Panc1 (cell line): ENCODE data around the gene NOXO1. TPM values are rescaled to one million over a fixed set of nuclear protein-coding genes. Genes with fewer than 3 reads are reported as not detected.
A peak's percentile ranks its signal among the peaks of the same experiment; 100 is the strongest.

Experiments used
- ATAC-seq: fragments of 200-7000 bp; cut with Tn5 transposase; 2 replicates; pipeline ENCODE4 v1.9.1; 2020; ENCODE audit warnings: mild to moderate bottlenecking, moderate library complexity
- BruUV-seq: library from RNA; stranded (reverse); fragments of 400-500 nt; replicated peaks from 2 replicates; lab custom pipeline; 2021; lab: Mats Ljungman, UMichigan
- CTCF ChIA-PET: fragments of 300-600 bp; sonication (Branson Sonifier 250); formaldehyde crosslinking; loops from one replicate; lab custom pipeline; 2022; ENCODE audit warnings: antibody characterized with exemption; lab: Charles Lee
- POLR2A ChIA-PET: fragments of 300-600 bp; sonication (Branson Sonifier 250); formaldehyde crosslinking; loops from one replicate; lab custom pipeline; 2022; ENCODE audit warnings: antibody characterized with exemption; lab: Charles Lee
- DNase-seq: peaks from one replicate; pipeline ENCODE4 v3.0.0-alpha.2; 2010; ENCODE audit warnings: low read depth, low spot score
- H3K27ac ChIP-seq: 2 replicates; pipeline ENCODE4 v1.5.1; 2011; ENCODE audit warnings: mild to moderate bottlenecking, low read length, inconsistent platforms
- H3K27me3 ChIP-seq: fragments of 200-500 bp; sonication (Bioruptor generic); 2 replicates; pipeline ENCODE4 v1.6.0; 2014; ENCODE audit warnings: low read length, inconsistent platforms; ENCODE audit not compliant: control insufficient read depth, insufficient read depth
- H3K36me3 ChIP-seq: fragments of 200-500 bp; sonication (Bioruptor generic); 2 replicates; pipeline ENCODE4 v1.5.1; 2014; ENCODE audit warnings: inconsistent platforms, mild to moderate bottlenecking, low read length, moderate library complexity; ENCODE audit not compliant: control insufficient read depth, insufficient read depth
- H3K4me1 ChIP-seq: 2 replicates; pipeline ENCODE4 v1.5.1; 2011; ENCODE audit warnings: inconsistent platforms, mild to moderate bottlenecking, low read length, moderate library complexity; ENCODE audit not compliant: control insufficient read depth, insufficient read depth
- H3K4me3 ChIP-seq, 2 experiments: 2 replicates each; pipeline ENCODE4 v1.5.1; 2011 to 2012; ENCODE audit warnings: low read depth in 2 of 2, low read length in 2 of 2, mild to moderate bottlenecking in 2 of 2, inconsistent platforms in 1 of 2, moderate library complexity in 1 of 2
- H3K9me3 ChIP-seq: fragments of 200-500 bp; sonication (Bioruptor generic); 2 replicates; pipeline ENCODE4 v1.5.1; 2014; ENCODE audit warnings: low read depth, mild to moderate bottlenecking, inconsistent platforms, low read length, moderate library complexity; ENCODE audit not compliant: control insufficient read depth, insufficient read depth
- POLR2AphosphoS5 ChIP-seq: IDR thresholded peaks from 2 replicates; pipeline ENCODE4 v1.6.1; 2012; ENCODE audit warnings: mild to moderate bottlenecking, low read depth, low read length, moderate library complexity
- REST ChIP-seq, 2 experiments: IDR thresholded peaks; 2 replicates each; pipeline ENCODE4 v1.6.1; 2011 to 2012; ENCODE audit warnings: low read depth in 2 of 2, control low read depth in 1 of 2, low read length in 1 of 2, mild to moderate bottlenecking in 1 of 2, moderate library complexity in 1 of 2; ENCODE audit not compliant: insufficient read depth in 1 of 2
- SIN3A ChIP-seq: IDR thresholded peaks from 2 replicates; pipeline ENCODE4 v1.6.1; 2012; ENCODE audit warnings: low read depth, mild to moderate bottlenecking, low read length, moderate library complexity, borderline replicate concordance; ENCODE audit not compliant: insufficient read depth
- TCF7L2 ChIP-seq: IDR thresholded peaks from 2 replicates; pipeline ENCODE4 v1.6.1; 2011; ENCODE audit warnings: mild to moderate bottlenecking, low read depth, low read length, inconsistent platforms
- in situ Hi-C: cut with HindIII; loops from 2 replicates; pipeline ENCODE4 v1.10.0; 2016; ENCODE audit warnings: low sequenced_read_pairs, low pct_unique_long_range_greater_than_20kb
- intact Hi-C: fragments of 100-400 bp; cut with micrococcal nuclease; formaldehyde crosslinking; loops from one replicate; pipeline ENCODE4 v1.10.0; 2022; ENCODE audit not compliant: unreplicated experiment
- total RNA-seq: library from RNA; stranded (reverse); gene quantifications from one replicate; pipeline ENCODE4 v1.2.1, GENCODE V29; 2021; ENCODE audit not compliant: unreplicated experiment
- TF ChIP-seq, protein P1 (sequence below): fragments of 450-650 bp; IDR thresholded peaks from 2 replicates; pipeline ENCODE4 v1.5.1; 2017; ENCODE audit warnings: mild to moderate bottlenecking

NOXO1 gene
- total RNA-seq, 1 experiment from 2014 or later = 4.0 TPM

- peaks cover 11% of the 10 kb centered on the region for H3K4me1 ChIP-seq
- H3K27me3 ChIP-seq = no peaks in the 10 kb centered on the region
- ChIA-PET CTCF (interaction anchor here (0.6 to 0.7 kb wide), 2 partner anchors 599 to 1231 kb away, joined by 4 to 8 read pairs; no protein-coding TSS in a partner anchor), POLR2A (interaction anchor here (0.5 kb wide), 1 partner anchor 69 kb away, joined by 3 read pairs; no protein-coding TSS in a partner anchor)
- peak overlapping the region; percentile 70; the same call in 1 of the 2 replicates for H3K27ac ChIP-seq
- no peak for TF ChIP-seq POLR2AphosphoS5
- no peak for TF ChIP-seq REST (IDR thresholded peaks at IDR 0.05; ENCODE audit: insufficient read depth in 1 of 2, low read depth in 2 of 2, low read length in 1 of 2)
- TF ChIP-seq TCF7L2 = no peak
- no peak for TF ChIP-seq SIN3A
- TF ChIP-seq, protein P1, sequence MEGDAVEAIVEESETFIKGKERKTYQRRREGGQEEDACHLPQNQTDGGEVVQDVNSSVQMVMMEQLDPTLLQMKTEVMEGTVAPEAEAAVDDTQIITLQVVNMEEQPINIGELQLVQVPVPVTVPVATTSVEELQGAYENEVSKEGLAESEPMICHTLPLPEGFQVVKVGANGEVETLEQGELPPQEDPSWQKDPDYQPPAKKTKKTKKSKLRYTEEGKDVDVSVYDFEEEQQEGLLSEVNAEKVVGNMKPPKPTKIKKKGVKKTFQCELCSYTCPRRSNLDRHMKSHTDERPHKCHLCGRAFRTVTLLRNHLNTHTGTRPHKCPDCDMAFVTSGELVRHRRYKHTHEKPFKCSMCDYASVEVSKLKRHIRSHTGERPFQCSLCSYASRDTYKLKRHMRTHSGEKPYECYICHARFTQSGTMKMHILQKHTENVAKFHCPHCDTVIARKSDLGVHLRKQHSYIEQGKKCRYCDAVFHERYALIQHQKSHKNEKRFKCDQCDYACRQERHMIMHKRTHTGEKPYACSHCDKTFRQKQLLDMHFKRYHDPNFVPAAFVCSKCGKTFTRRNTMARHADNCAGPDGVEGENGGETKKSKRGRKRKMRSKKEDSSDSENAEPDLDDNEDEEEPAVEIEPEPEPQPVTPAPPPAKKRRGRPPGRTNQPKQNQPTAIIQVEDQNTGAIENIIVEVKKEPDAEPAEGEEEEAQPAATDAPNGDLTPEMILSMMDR = peak; percentile 74; the same call in 1 of the 2 replicates
- no peak for DNase-seq
- peak overlapping the region; percentile 60 to 78; a peak in 3 of 4 replicates for H3K4me3 ChIP-seq
- in situ Hi-C loops = no loop called here
- ATAC-seq = no peak
- no TSS peak for BruUV-seq
- no peaks in the 10 kb centered on the region; the same call in 1 of the 2 replicates for H3K36me3 ChIP-seq
- intact Hi-C loops = no loop called here
- H3K9me3 ChIP-seq = no peaks in the 10 kb centered on the region
Observed at GRCh38 chr16:1941162-1942046, 39.9 kb downstream of the NOXO1 start.

DNA sequence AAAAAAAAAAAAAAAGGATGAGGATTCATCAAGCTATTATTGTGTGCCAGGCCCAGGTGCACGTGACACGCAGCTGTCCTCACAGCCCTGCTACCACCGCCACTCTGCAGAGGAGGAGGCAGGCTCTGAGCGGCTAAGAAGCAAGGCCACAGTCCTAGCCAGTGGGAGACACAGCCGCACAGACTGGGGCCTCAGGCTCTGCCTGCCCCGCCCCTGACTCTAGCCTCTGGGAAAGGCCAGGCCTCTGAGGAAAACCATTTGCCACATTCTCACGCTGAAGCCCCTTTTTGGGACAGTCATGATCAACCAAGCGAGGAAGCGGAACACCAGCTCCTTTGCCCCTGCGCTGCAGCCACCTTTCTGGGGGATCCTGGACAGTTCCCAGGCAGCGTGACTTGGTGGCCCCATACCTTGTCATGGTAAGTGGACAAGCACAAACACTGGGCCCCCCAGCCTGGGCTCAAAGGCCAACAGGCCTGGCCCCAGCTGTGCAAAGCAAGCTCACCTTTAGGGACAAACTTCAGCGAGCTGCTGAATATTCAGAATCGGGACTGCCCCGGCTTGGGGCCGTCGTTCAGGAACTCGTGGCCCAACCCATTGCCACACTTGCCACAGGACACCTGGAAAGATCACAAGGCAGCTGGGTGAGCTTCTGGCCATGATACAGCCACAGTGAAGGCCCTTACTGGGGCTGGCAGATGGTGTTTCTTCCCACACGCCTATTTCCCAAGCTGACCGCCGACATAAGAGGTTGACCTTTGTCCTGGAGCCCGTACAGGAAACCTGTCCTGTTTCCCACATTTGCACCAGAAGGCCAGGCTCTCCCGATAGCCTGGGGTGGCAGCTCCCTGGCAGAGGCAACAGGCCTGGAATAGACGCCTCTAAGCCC is 40.8 kb downstream of the NOXO1 start:
- Histone ChIP-seq H3K36me3 (no peaks in the 10 kb centered on the region; the same call in 1 of the 2 replicates), H3K4me1 (peaks cover 11% of the 10 kb centered on the region), H3K9me3 (no peaks in the 10 kb centered on the region), H3K4me3 (no peak overlapping the region), H3K27ac (no peak overlapping the region), H3K27me3 (no peaks in the 10 kb centered on the region)
- intact Hi-C loops (no loop called here), in situ Hi-C loops (no loop called here)
- BruUV-seq = no TSS peak
- ChIA-PET POLR2A (interaction anchor here (0.5 kb wide), 1 partner anchor 70 kb away, joined by 3 read pairs; no protein-coding TSS in a partner anchor), CTCF (interaction anchor here (0.7 kb wide), 3 partner anchors 17 to 1230 kb away, joined by 3 to 4 read pairs (median 3); no protein-coding TSS in a partner anchor)
- TF ChIP-seq REST (IDR thresholded peaks at IDR 0.05; ENCODE audit: insufficient read depth in 1 of 2, low read depth in 2 of 2, low read length in 1 of 2) = no peak
- no peak for TF ChIP-seq TCF7L2
- no peak for TF ChIP-seq SIN3A
- TF ChIP-seq, protein P1 = no peak
- TF ChIP-seq POLR2AphosphoS5 = no peak
- ATAC-seq (no peak), DNase-seq (no peak)
